Heart left ventricle (tissue), 16 donors: ENCODE data around the gene SCUBE3. TPM values are rescaled to one million over a fixed set of nuclear protein-coding genes. Genes with fewer than 3 reads are reported as not detected.

ENCODE experiments used
- ATAC-seq, 4 donors: fragments of 200-7000 bp; cut with Tn5 transposase; one replicate each; pipeline ENCODE4 v1.9.1; 2020 to 2022; ENCODE audit warnings: moderate library complexity in 4 of 4, mild to moderate bottlenecking in 3 of 4, moderate number of reproducible peaks in 1 of 4
- DNase-seq, 5 donors: peaks; one replicate each; pipeline ENCODE4 v3.0.0-alpha.2; 2020
- H3K27ac ChIP-seq, 12 donors: fragments of 200-600 bp; sonication (generic) in 4 of 12; one replicate each; pipeline versions ENCODE4 v1.5.0 to v1.8.0; 2016 to 2022; ENCODE audit warnings: mild to moderate bottlenecking in 2 of 12
- H3K27me3 ChIP-seq, 9 donors: fragments of 200-600 bp; sonication (generic) in 2 of 9; one replicate each; pipeline versions ENCODE4 v1.5.1 to v1.8.0; 2016 to 2022; ENCODE audit warnings: mild to moderate bottlenecking in 3 of 9
- H3K36me3 ChIP-seq, 9 donors: fragments of 200-600 bp; sonication (generic) in 2 of 9; one replicate each; pipeline versions ENCODE4 v1.5.0 to v1.8.0; 2018 to 2022; ENCODE audit warnings: mild to moderate bottlenecking in 2 of 9
- H3K4me1 ChIP-seq, 12 donors: fragments of 200-600 bp; sonication (generic) in 4 of 12; one replicate each; pipeline versions ENCODE4 v1.5.0 to v1.8.0; 2016 to 2022; ENCODE audit warnings: mild to moderate bottlenecking in 3 of 12
- H3K4me3 ChIP-seq, 12 donors: fragments of 200-600 bp; sonication (generic) in 4 of 12; one replicate each; pipeline versions ENCODE4 v1.5.0 to v1.8.0; 2017 to 2022; ENCODE audit warnings: mild to moderate bottlenecking in 9 of 12, moderate library complexity in 4 of 12
- H3K9me3 ChIP-seq, 12 donors: fragments of 200-600 bp; sonication (generic) in 4 of 12; one replicate each; pipeline versions ENCODE4 v1.5.0 to v1.8.0; 2016 to 2022; ENCODE audit warnings: mild to moderate bottlenecking in 1 of 12
- POLR2A ChIP-seq, 2 donors: fragments of 450-650 bp; IDR thresholded peaks; one replicate each; pipeline ENCODE4 v1.6.1; 2017; ENCODE audit warnings: antibody characterized with exemption in 2 of 2, mild to moderate bottlenecking in 2 of 2, moderate library complexity in 2 of 2
- WGBS, 4 donors: extraction: QIAGEN DNeasy Blood & Tissue Kit in 2 of 4; methylation state at CpG; one replicate each; pipeline versions ENCODE4 v1.1.5 to v1.1.7; 2013 to 2018; 5-methylcytosine and 5-hydroxymethylcytosine counted together
- intact Hi-C, 10 donors: fragments of 100-400 bp; cut with DNase I; formaldehyde crosslinking; loops; one replicate each; pipeline versions ENCODE4 v1.11.1 to v1.14.2; 2022
- polyA plus RNA-seq, 2 donors: library from polyadenylated mRNA; stranded (reverse); fragments of 200-250 nt; gene quantifications; one replicate each; pipeline ENCODE4 v1.2.3, GENCODE V29; 2013
- total RNA-seq, 9 donors: library from RNA; depleted of rRNA in 2 of 9; stranded (reverse); fragments of >200 nt in 2 of 9; fragmentation: NEBNext Ultra II Directional in 3 of 9; extraction: Animal tissue kit (Norgen Biotek cat#: 25700) in 3 of 9; gene quantifications; one replicate each; pipeline versions ENCODE4 v1.1.0 to v1.2.4, GENCODE V29; 2016 to 2023
- TF ChIP-seq, protein P1 (sequence below), 12 donors: fragments of 200-600 bp; sonication (generic) in 4 of 12; IDR thresholded peaks; one replicate each; pipeline versions ENCODE4 v1.5.0 to v1.8.0; 2018 to 2022; ENCODE audit warnings: antibody characterized with exemption in 12 of 12, mild to moderate bottlenecking in 5 of 12
- donor health status: ischemic (EF 13 %, LVEDD 7.1; RV severe dilation, severe dysfunction).
- donor health status: healthy with polysubstance abuse.
- donor health status: DM: no; HTN: yes; CAD: no.
- donor health status: DM: no; HTN: no; CAD: no.
- donor health status: ischemic (EF 25% LVEDD 6.9; RV normal size, moderate dysfunction).
- donor health status: ischemic (EF 25% LVEDD 5.7; RV mildly dilated, moderate dysfunction).
- donor health status: healthy.
- donor health status: DM: yes; HTN: yes; CAD: no.
- donor health status: ischemic (EF 35%, LVEDD 5.7; RV mildly dilated, moderate dysfunction).
- donor health status: nonischemic (EF 11% LVEDD 7.7; RV severe dilation, severe dysfunction).
- donor health status: DM: yes; HTN: yes; CAD: no.
- donor health status: PGD.
- donor health status: ischemic (EF 29% LVEDD 5.4; RV normal size, mild dysfunction).
- donor health status: nonischemic (EF 23%, LVEDD 6.1; RV moderate dilation, normal function).

Gene SCUBE3
- total and polyA plus RNA-seq, 11 donors, result 0.61 to 18.7 (median 4.3) TPM

GRCh38 chr6:35192301-35192860 is 21.4 kb upstream of the SCUBE3 start:
- no peaks in the 10 kb centered on the region for H3K27me3 ChIP-seq
- no peaks in the 10 kb centered on the region for H3K36me3 ChIP-seq
- H3K4me1 ChIP-seq, result peaks cover 0 to 4% (median 0%) of the 10 kb centered on the region in 12 donors
- DNase-seq (no peak), ATAC-seq (peak in 2 of 4 donors; percentile 11 to 20)
- no peak overlapping the region for H3K4me3 ChIP-seq
- H3K9me3 ChIP-seq, result peaks cover 0 to 3% (median 0%) of the 10 kb centered on the region in 12 donors
- TF ChIP-seq, protein P1, sequence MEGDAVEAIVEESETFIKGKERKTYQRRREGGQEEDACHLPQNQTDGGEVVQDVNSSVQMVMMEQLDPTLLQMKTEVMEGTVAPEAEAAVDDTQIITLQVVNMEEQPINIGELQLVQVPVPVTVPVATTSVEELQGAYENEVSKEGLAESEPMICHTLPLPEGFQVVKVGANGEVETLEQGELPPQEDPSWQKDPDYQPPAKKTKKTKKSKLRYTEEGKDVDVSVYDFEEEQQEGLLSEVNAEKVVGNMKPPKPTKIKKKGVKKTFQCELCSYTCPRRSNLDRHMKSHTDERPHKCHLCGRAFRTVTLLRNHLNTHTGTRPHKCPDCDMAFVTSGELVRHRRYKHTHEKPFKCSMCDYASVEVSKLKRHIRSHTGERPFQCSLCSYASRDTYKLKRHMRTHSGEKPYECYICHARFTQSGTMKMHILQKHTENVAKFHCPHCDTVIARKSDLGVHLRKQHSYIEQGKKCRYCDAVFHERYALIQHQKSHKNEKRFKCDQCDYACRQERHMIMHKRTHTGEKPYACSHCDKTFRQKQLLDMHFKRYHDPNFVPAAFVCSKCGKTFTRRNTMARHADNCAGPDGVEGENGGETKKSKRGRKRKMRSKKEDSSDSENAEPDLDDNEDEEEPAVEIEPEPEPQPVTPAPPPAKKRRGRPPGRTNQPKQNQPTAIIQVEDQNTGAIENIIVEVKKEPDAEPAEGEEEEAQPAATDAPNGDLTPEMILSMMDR (IDR thresholded peaks at IDR 0.05), result no peak
- no peak for TF ChIP-seq POLR2A (IDR thresholded peaks at IDR 0.05)
- 84 to 97% (median 90%) methylated on average over 7 to 9 of the region's 9 CpGs for WGBS, 4 donors
- H3K27ac ChIP-seq, result no peak overlapping the region
- intact Hi-C loops, result no loop called here

- H3K27ac ChIP-seq, result no peak overlapping the region
- TF ChIP-seq, protein P1 (IDR thresholded peaks at IDR 0.05), result no peak
- no peak for TF ChIP-seq POLR2A (IDR thresholded peaks at IDR 0.05)
- intact Hi-C loops, result no loop called here
- peaks cover 0 to 4% (median 0%) of the 10 kb centered on the region in 12 donors for H3K4me1 ChIP-seq
- H3K27me3 ChIP-seq, result no peaks in the 10 kb centered on the region
- WGBS, 4 donors, result 86 to 89% (median 87%) methylated on average over 5 of the region's 5 CpGs
- peaks cover 0 to 10% (median 0%) of the 10 kb centered on the region in 12 donors for H3K9me3 ChIP-seq
- H3K4me3 ChIP-seq, result no peak overlapping the region
- ATAC-seq (no peak), DNase-seq (no peak)
- no peaks in the 10 kb centered on the region for H3K36me3 ChIP-seq
Observed at GRCh38 chr6:35194390-35194789, 19.4 kb upstream of the SCUBE3 start.

DNA sequence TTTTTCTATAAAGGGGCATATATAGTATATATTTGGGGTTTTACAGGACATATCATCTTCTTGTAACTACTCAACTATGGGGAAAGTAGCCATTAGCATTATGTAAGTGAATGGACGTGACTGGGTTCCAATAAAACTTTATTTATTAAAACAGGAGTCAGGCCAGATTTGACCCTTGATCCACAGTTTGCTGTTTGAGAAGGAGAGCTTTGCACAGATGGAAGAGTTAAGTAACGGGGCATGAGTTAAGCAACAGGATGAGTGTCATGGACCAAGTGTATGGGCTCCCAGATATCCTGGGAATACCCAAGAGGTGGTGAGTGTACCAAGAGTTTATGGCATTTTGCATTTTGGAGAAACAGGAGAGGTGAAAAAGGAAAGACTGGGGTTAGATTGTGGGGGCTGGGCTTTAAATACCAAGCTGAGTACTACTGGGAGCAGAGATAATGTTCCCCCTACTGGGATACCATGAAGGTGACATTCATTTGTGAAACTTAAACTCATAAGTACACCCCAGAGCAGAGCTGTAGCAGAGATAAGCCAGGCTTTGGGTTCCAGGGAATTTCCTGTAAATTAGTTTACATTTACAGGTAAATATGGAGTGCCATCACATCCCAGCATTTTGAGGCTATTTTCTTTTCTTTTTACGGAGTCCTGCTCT is 18.5 kb upstream of the SCUBE3 start:
- DNase-seq, result no peak
- Histone ChIP-seq H3K27me3 (no peaks in the 10 kb centered on the region), H3K9me3 (peaks cover 0 to 10% (median 0%) of the 10 kb centered on the region in 12 donors), H3K4me3 (no peak overlapping the region), H3K27ac (no peak overlapping the region), H3K4me1 (peaks cover 0 to 4% (median 0%) of the 10 kb centered on the region in 12 donors), H3K36me3 (no peaks in the 10 kb centered on the region)
- ATAC-seq, result no peak
- TF ChIP-seq, protein P1 (IDR thresholded peaks at IDR 0.05), result no peak
- no peak for TF ChIP-seq POLR2A (IDR thresholded peaks at IDR 0.05)
- intact Hi-C loops, result no loop called here
- WGBS, 4 donors, result 87 to 93% (median 90%) methylated on average over 3 of the region's 3 CpGs

- Histone ChIP-seq H3K27ac (no peak overlapping the region), H3K4me3 (no peak overlapping the region), H3K27me3 (no peaks in the 10 kb centered on the region), H3K9me3 (peaks cover 0 to 10% (median 0%) of the 10 kb centered on the region in 12 donors), H3K4me1 (peaks cover 0 to 8% (median 0%) of the 10 kb centered on the region in 12 donors), H3K36me3 (no peaks in the 10 kb centered on the region)
- no peak for ATAC-seq
- no peak for DNase-seq
- intact Hi-C loops, result no loop called here
- 62 to 79% (median 68%) methylated on average over 5 of the region's 5 CpGs for WGBS, 4 donors
- TF ChIP-seq, protein P1 (IDR thresholded peaks at IDR 0.05), result no peak
- no peak for TF ChIP-seq POLR2A (IDR thresholded peaks at IDR 0.05)
Observed at GRCh38 chr6:35197196-35197595, 16.6 kb upstream of the SCUBE3 start.
